Measurements from ENCODE around the gene AEBP2.

DNA sequence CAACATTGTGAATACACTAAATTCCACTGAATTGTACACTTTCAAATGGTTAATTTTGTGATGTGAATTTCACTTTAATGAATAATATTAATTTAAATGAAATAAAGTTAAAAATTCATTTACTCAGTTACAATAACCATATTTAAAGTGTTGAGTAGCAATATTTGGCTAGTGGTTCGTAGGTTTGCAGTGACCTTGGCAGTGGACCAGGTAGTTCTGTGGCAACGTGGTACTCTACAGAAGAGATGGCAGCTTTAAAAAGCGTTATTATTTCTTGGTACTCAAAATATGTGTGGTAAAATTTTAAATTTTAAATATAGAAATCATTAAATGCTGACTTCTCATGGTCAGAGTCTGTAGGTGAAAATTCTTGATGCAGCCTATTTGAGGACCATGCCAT, 51.6 kb downstream of the AEBP2 start:
- TF ChIP-seq, protein P1, sequence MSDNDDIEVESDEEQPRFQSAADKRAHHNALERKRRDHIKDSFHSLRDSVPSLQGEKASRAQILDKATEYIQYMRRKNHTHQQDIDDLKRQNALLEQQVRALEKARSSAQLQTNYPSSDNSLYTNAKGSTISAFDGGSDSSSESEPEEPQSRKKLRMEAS (IDR thresholded peaks at IDR 0.05) = no peak
- TF ChIP-seq TAF1 (IDR thresholded peaks at IDR 0.05; ENCODE audit: low read depth) = no peak
- TF ChIP-seq RAD21 (IDR thresholded peaks at IDR 0.05; ENCODE audit: low read depth) = no peak
- no peak for TF ChIP-seq FOXM1 (IDR thresholded peaks at IDR 0.05; ENCODE audit: borderline replicate concordance, low read depth)
- TF ChIP-seq CREB1 (IDR thresholded peaks at IDR 0.05; ENCODE audit: low read depth) = no peak
- TF ChIP-seq CEBPB (IDR thresholded peaks at IDR 0.05) = no peak
